Measurements from ENCODE around the gene INHBB.

Gene INHBB

GRCh38 chr2:120353591-120353898 lies 7.6 kb downstream of the INHBB start:
- H3K4me1 Mint-ChIP-seq, result peaks cover 12% of the 10 kb centered on the region
- no peaks in the 10 kb centered on the region for H3K9me3 Mint-ChIP-seq
- peaks cover 82% of the 10 kb centered on the region for H3K27me3 Mint-ChIP-seq (ENCODE audit: low read depth)
- no peak overlapping the region for H3K27ac Mint-ChIP-seq
- H3K36me3 Mint-ChIP-seq (ENCODE audit: low read depth), result no peaks in the 10 kb centered on the region
- H3K4me3 Mint-ChIP-seq, result no peak overlapping the region
- TF ChIP-seq CTCF (IDR thresholded peaks at IDR 0.05; ENCODE audit: unreplicated experiment in 3 of 3), result no peak

GRCh38 chr2:120353931-120354330 lies 8.0 kb downstream of the INHBB start:
- no peak for TF ChIP-seq CTCF (IDR thresholded peaks at IDR 0.05; ENCODE audit: unreplicated experiment in 3 of 3)
- Mint-ChIP-seq H3K27ac (no peak overlapping the region), H3K4me3 (no peak overlapping the region), H3K4me1 (peaks cover 8% of the 10 kb centered on the region), H3K27me3 (ENCODE audit: low read depth) (peaks cover 82% of the 10 kb centered on the region), H3K9me3 (no peaks in the 10 kb centered on the region), H3K36me3 (ENCODE audit: low read depth) (no peaks in the 10 kb centered on the region)

- H3K27me3 Mint-ChIP-seq (ENCODE audit: low read depth), result peaks cover 82% of the 10 kb centered on the region
- H3K27ac Mint-ChIP-seq, result no peak overlapping the region
Measured at GRCh38 chr2:120354467-120354866, 8.5 kb downstream of the INHBB start.

GRCh38 chr2:120354935-120355779 lies 9.2 kb downstream of the INHBB start:
- H3K9me3 Mint-ChIP-seq, result no peaks in the 10 kb centered on the region
- TF ChIP-seq CTCF (IDR thresholded peaks at IDR 0.05; ENCODE audit: unreplicated experiment in 3 of 3), result no peak
- H3K36me3 Mint-ChIP-seq (ENCODE audit: low read depth), result no peaks in the 10 kb centered on the region
- no peak overlapping the region for H3K4me3 Mint-ChIP-seq
- H3K27me3 Mint-ChIP-seq (ENCODE audit: low read depth), result peaks cover 81% of the 10 kb centered on the region
- H3K4me1 Mint-ChIP-seq, result peaks cover 2% of the 10 kb centered on the region
- H3K27ac Mint-ChIP-seq, result no peak overlapping the region

More at GRCh38 chr2:120354467-120354866, 8.5 kb downstream of the INHBB start:
- Mint-ChIP-seq H3K4me1 (peaks cover 5% of the 10 kb centered on the region), H3K36me3 (ENCODE audit: low read depth) (no peaks in the 10 kb centered on the region), H3K4me3 (no peak overlapping the region), H3K9me3 (no peaks in the 10 kb centered on the region)
- TF ChIP-seq CTCF (IDR thresholded peaks at IDR 0.05; ENCODE audit: unreplicated experiment in 3 of 3), result no peak

GRCh38 chr2:120355780-120356266 lies 9.9 kb downstream of the INHBB start:
- Mint-ChIP-seq H3K4me1 (no peaks in the 10 kb centered on the region), H3K27me3 (ENCODE audit: low read depth) (peaks cover 74% of the 10 kb centered on the region), H3K27ac (no peak overlapping the region), H3K36me3 (ENCODE audit: low read depth) (no peaks in the 10 kb centered on the region), H3K9me3 (no peaks in the 10 kb centered on the region), H3K4me3 (no peak overlapping the region)
- no peak for TF ChIP-seq CTCF (IDR thresholded peaks at IDR 0.05; ENCODE audit: unreplicated experiment in 3 of 3)

GRCh38 chr2:120357768-120358167 lies 11.8 kb downstream of the INHBB start:
- H3K27ac Mint-ChIP-seq, result no peak overlapping the region
- H3K36me3 Mint-ChIP-seq (ENCODE audit: low read depth), result no peaks in the 10 kb centered on the region
- no peaks in the 10 kb centered on the region for H3K4me1 Mint-ChIP-seq
- no peak for TF ChIP-seq CTCF (IDR thresholded peaks at IDR 0.05; ENCODE audit: unreplicated experiment in 3 of 3)
- H3K4me3 Mint-ChIP-seq, result no peak overlapping the region
- no peaks in the 10 kb centered on the region for H3K9me3 Mint-ChIP-seq
- peaks cover 63% of the 10 kb centered on the region for H3K27me3 Mint-ChIP-seq (ENCODE audit: low read depth)
